Astrocyte (in vitro differentiated cells and primary cell): ENCODE measurements around the gene KIAA1671.

Experiments used
- CTCF ChIP-seq: IDR thresholded peaks from 2 replicates; pipeline ENCODE4 v1.5.1; 2011; ENCODE audit warnings: low read depth, mild to moderate bottlenecking, inconsistent platforms, low read length, moderate library complexity; ENCODE audit not compliant: insufficient read depth
- EZH2 ChIP-seq: IDR thresholded peaks from 2 replicates; pipeline ENCODE4 v1.6.1; 2012; ENCODE audit warnings: mild to moderate bottlenecking, low read length, inconsistent platforms; ENCODE audit not compliant: insufficient read depth

- TF ChIP-seq CTCF (no peak), EZH2 (no peak)
Measured at GRCh38 chr22:25165785-25166184, 213.3 kb downstream of the KIAA1671 start.
